Measurements from ENCODE around the gene RALGAPB. TPM values are rescaled to one million over a fixed set of nuclear protein-coding genes. Genes with fewer than 3 reads are reported as not detected.

RALGAPB gene
- total and polyA plus RNA-seq, 10 donors = 6.8 to 62.5 (median 44.1) TPM

GRCh38 chr20:38543014-38543906 lies 70.6 kb downstream of the RALGAPB start:
- intact Hi-C loops (cut with DNase I; ENCODE audit: low total_unique reads) = no loop called here
- no peak for DNase-seq
- Histone ChIP-seq H3K9me3 (no peaks in the 10 kb centered on the region), H3K27me3 (replicated peaks in 1 of 7) (no peaks in the 10 kb centered on the region), H3K27ac (no peak overlapping the region), H3K4me1 (no peaks in the 10 kb centered on the region), H3K4me3 (no peak overlapping the region), H3K36me3 (peaks cover 8 to 100% (median 93%) of the 10 kb centered on the region in 6 donors)
- 85 to 93% (median 91%) methylated on average over 7 of the region's 7 CpGs for WGBS, 5 donors
- TF ChIP-seq CTCF (IDR thresholded peaks at IDR 0.05 in 8 of 11, conservative IDR thresholded peaks at IDR 0.05 in 3 of 11) (no peak), POLR2A (IDR thresholded peaks at IDR 0.05) (no peak), POLR2AphosphoS5 (IDR thresholded peaks at IDR 0.05) (no peak)

- peaks cover 8 to 100% (median 93%) of the 10 kb centered on the region in 6 donors for H3K36me3 ChIP-seq
- H3K27me3 ChIP-seq (replicated peaks in 1 of 7) = no peaks in the 10 kb centered on the region
- no peaks in the 10 kb centered on the region for H3K4me1 ChIP-seq
- no peak overlapping the region for H3K4me3 ChIP-seq
- no peaks in the 10 kb centered on the region for H3K9me3 ChIP-seq
- 93 to 100% (median 99%) methylated on average over 2 of the region's 2 CpGs for WGBS, 5 donors
- intact Hi-C loops (cut with DNase I; ENCODE audit: low total_unique reads) = no loop called here
- TF ChIP-seq POLR2A (IDR thresholded peaks at IDR 0.05) (no peak), POLR2AphosphoS5 (IDR thresholded peaks at IDR 0.05) (no peak)
- no peak for DNase-seq
- no peak overlapping the region for H3K27ac ChIP-seq
These were observed 73.1 kb downstream of the RALGAPB start for GRCh38 chr20:38545771-38546170.

GRCh38 chr20:38547288-38548085 lies 74.8 kb downstream of the RALGAPB start:
- Histone ChIP-seq H3K27ac (no peak overlapping the region), H3K27me3 (replicated peaks in 1 of 7) (no peaks in the 10 kb centered on the region), H3K36me3 (peaks cover 4 to 100% (median 92%) of the 10 kb centered on the region in 6 donors), H3K4me3 (no peak overlapping the region), H3K4me1 (no peaks in the 10 kb centered on the region), H3K9me3 (no peaks in the 10 kb centered on the region)
- intact Hi-C loops (cut with DNase I; ENCODE audit: low total_unique reads) = no loop called here
- no peak for DNase-seq
- TF ChIP-seq POLR2AphosphoS5 (IDR thresholded peaks at IDR 0.05) (no peak), POLR2A (IDR thresholded peaks at IDR 0.05) (no peak), CTCF (IDR thresholded peaks at IDR 0.05 in 8 of 11, conservative IDR thresholded peaks at IDR 0.05 in 3 of 11) (no peak)
- WGBS, 5 donors = 85 to 95% (median 93%) methylated on average over 3 of the region's 3 CpGs

GRCh38 chr20:38548356-38549083 lies 75.9 kb downstream of the RALGAPB start:
- intact Hi-C loops (cut with DNase I; ENCODE audit: low total_unique reads) = no loop called here
- 78 to 91% (median 86%) methylated on average over 3 of the region's 3 CpGs for WGBS, 5 donors
- no peak for DNase-seq

More at GRCh38 chr20:38548356-38549083, 75.9 kb downstream of the RALGAPB start:
- no peak overlapping the region for H3K27ac ChIP-seq
- TF ChIP-seq POLR2A (IDR thresholded peaks at IDR 0.05) = no peak
- TF ChIP-seq CTCF (IDR thresholded peaks at IDR 0.05 in 8 of 11, conservative IDR thresholded peaks at IDR 0.05 in 3 of 11) = no peak
- TF ChIP-seq POLR2AphosphoS5 (IDR thresholded peaks at IDR 0.05) = no peak
- H3K4me1 ChIP-seq = no peaks in the 10 kb centered on the region
- no peaks in the 10 kb centered on the region for H3K27me3 ChIP-seq (replicated peaks in 1 of 7)
- H3K36me3 ChIP-seq = peaks cover 6 to 100% (median 92%) of the 10 kb centered on the region in 6 donors
- H3K4me3 ChIP-seq = no peak overlapping the region
- no peaks in the 10 kb centered on the region for H3K9me3 ChIP-seq

Measured in spleen (tissue), 11 donors.